ENCODE measurements around the gene FMN1. TPM values are rescaled to one million over a fixed set of nuclear protein-coding genes. Genes with fewer than 3 reads are reported as not detected.

FMN1 gene
- total and polyA plus RNA-seq, 2 donors from 2014 or later = 0.71 to 44.8 TPM

DNA sequence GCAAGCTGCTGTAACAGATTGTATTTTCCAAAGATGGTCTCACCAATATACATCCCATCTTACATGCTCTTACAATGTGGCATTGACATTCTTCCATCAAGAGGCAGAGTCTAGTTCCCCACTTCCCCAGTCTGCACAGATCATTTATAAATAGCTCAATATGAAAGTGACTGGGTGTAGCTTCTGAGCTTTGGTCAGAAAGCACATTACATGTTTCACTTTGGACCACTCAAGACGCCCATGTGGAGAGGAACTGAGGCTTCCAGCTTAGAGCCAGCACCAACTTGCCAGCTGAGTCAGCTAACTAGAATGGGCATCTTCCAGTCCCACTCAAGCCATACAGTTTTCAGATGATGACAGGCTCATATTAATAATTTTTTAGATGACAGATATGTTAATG lies 431.2 kb downstream of the FMN1 start:
- TF ChIP-seq CTCF (IDR thresholded peaks at IDR 0.05; ENCODE audit: borderline replicate concordance, extremely low read depth, insufficient read depth) = no peak

DNA sequence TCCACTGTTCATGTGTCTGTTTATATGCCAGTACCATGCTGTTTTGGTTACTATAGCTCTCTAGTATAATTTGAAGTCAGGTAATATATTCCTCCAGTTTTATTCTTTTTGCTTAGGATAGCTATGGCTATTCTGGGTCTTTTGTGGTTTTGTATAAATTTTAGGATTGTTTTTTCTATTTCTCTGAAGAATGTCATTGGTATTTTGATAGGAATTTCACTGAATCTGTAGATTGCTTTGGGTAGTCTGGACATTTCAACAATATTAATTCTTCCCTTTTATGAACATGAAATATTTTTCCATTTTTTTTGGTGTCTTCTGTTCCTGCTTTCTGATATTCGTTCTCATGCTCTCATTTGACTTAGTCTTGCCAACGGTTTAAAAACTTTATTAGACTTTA lies 437.1 kb downstream of the FMN1 start:
- H3K9ac ChIP-seq (ENCODE audit: low read length in 3 of 3) = no peak overlapping the region
- H3K4me3 ChIP-seq (ENCODE audit: low read length in 3 of 3) = no peak overlapping the region
- no peaks in the 10 kb centered on the region for H3K36me3 ChIP-seq (ENCODE audit: control insufficient read depth in 2 of 3, insufficient read depth in 3 of 3, low read length in 3 of 3)
- TF ChIP-seq CTCF (IDR thresholded peaks at IDR 0.05; ENCODE audit: borderline replicate concordance, extremely low read depth, insufficient read depth) = no peak
- no peak overlapping the region for H3K27ac ChIP-seq (ENCODE audit: low read depth in 2 of 2, low read length in 2 of 2)
- FAIRE-seq = no peak
- H3K27me3 ChIP-seq (ENCODE audit: control insufficient read depth, insufficient read depth, low read length) = no peaks in the 10 kb centered on the region
- intact Hi-C loops (cut with DNase I) = no loop called here
- no peak for DNase-seq
- no peaks in the 10 kb centered on the region for H3K9me3 ChIP-seq (ENCODE audit: control insufficient read depth in 2 of 3, insufficient read depth in 1 of 3, low read length in 3 of 3)
- H3K4me1 ChIP-seq (ENCODE audit: control insufficient read depth in 2 of 3, insufficient read depth in 2 of 3, low read depth in 1 of 3, low read length in 3 of 3) = no peaks in the 10 kb centered on the region

More for the DNA sequence above, 431.2 kb downstream of the FMN1 start:
- Histone ChIP-seq H3K27me3 (ENCODE audit: control insufficient read depth, insufficient read depth, low read length) (no peaks in the 10 kb centered on the region), H3K9me3 (ENCODE audit: control insufficient read depth in 2 of 3, insufficient read depth in 1 of 3, low read length in 3 of 3) (no peaks in the 10 kb centered on the region), H3K36me3 (ENCODE audit: control insufficient read depth in 2 of 3, insufficient read depth in 3 of 3, low read length in 3 of 3) (no peaks in the 10 kb centered on the region), H3K4me1 (ENCODE audit: control insufficient read depth in 2 of 3, insufficient read depth in 2 of 3, low read depth in 1 of 3, low read length in 3 of 3) (no peaks in the 10 kb centered on the region), H3K9ac (ENCODE audit: low read length in 3 of 3) (no peak overlapping the region), H3K27ac (ENCODE audit: low read depth in 2 of 2, low read length in 2 of 2) (no peak overlapping the region), H3K4me3 (ENCODE audit: low read length in 3 of 3) (no peak overlapping the region)
- intact Hi-C loops (cut with DNase I) = no loop called here
- no peak for FAIRE-seq
- no peak for DNase-seq

- Histone ChIP-seq H3K27me3 (ENCODE audit: control insufficient read depth, insufficient read depth, low read length) (no peaks in the 10 kb centered on the region), H3K4me3 (ENCODE audit: low read length in 3 of 3) (no peak overlapping the region), H3K4me1 (ENCODE audit: control insufficient read depth in 2 of 3, insufficient read depth in 2 of 3, low read depth in 1 of 3, low read length in 3 of 3) (no peaks in the 10 kb centered on the region), H3K36me3 (ENCODE audit: control insufficient read depth in 2 of 3, insufficient read depth in 3 of 3, low read length in 3 of 3) (no peaks in the 10 kb centered on the region), H3K9ac (ENCODE audit: low read length in 3 of 3) (no peak overlapping the region), H3K9me3 (ENCODE audit: control insufficient read depth in 2 of 3, insufficient read depth in 1 of 3, low read length in 3 of 3) (no peaks in the 10 kb centered on the region), H3K27ac (ENCODE audit: low read depth in 2 of 2, low read length in 2 of 2) (no peak overlapping the region)
- DNase-seq = no peak
- intact Hi-C loops (cut with DNase I) = no loop called here
- no peak for TF ChIP-seq CTCF (IDR thresholded peaks at IDR 0.05; ENCODE audit: borderline replicate concordance, extremely low read depth, insufficient read depth)
- FAIRE-seq = no peak
These were observed 443.5 kb downstream of the FMN1 start for GRCh38 chr15:32750979-32751378.

DNA sequence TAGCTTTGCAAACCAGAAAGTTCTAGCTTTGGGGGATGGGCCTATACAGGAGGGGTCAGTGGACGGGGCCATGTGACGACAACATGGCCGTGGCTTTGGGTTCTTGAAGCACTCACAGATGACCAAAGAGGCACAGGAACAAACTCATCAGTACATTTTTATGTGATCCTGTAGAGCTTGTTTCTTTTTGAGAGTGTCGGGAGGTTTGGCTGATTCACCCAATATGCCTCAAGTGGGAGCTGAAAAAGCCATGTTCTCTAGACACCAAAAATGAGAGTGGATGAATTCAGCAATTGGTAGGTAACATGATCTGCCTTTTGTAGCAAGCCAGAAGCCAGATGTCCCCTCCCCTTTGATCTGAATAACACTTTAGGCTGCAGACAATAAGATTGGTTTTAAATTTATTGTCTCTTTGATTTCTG lies 446.6 kb downstream of the FMN1 start:
- no peaks in the 10 kb centered on the region for H3K9me3 ChIP-seq (ENCODE audit: control insufficient read depth in 2 of 3, insufficient read depth in 1 of 3, low read length in 3 of 3)
- FAIRE-seq = no peak
- no peak overlapping the region for H3K4me3 ChIP-seq (ENCODE audit: low read length in 3 of 3)
- no peak for TF ChIP-seq CTCF (IDR thresholded peaks at IDR 0.05; ENCODE audit: borderline replicate concordance, extremely low read depth, insufficient read depth)
- H3K9ac ChIP-seq (ENCODE audit: low read length in 3 of 3) = no peak overlapping the region
- intact Hi-C loops (cut with DNase I) = no loop called here
- no peaks in the 10 kb centered on the region for H3K27me3 ChIP-seq (ENCODE audit: control insufficient read depth, insufficient read depth, low read length)
- DNase-seq = no peak
- no peaks in the 10 kb centered on the region for H3K4me1 ChIP-seq (ENCODE audit: control insufficient read depth in 2 of 3, insufficient read depth in 2 of 3, low read depth in 1 of 3, low read length in 3 of 3)
- no peak overlapping the region for H3K27ac ChIP-seq (ENCODE audit: low read depth in 2 of 2, low read length in 2 of 2)
- H3K36me3 ChIP-seq (ENCODE audit: control insufficient read depth in 2 of 3, insufficient read depth in 3 of 3, low read length in 3 of 3) = no peaks in the 10 kb centered on the region
